H9 (cell line): ENCODE measurements around the gene DCLRE1C. TPM values are rescaled to one million over a fixed set of nuclear protein-coding genes. Genes with fewer than 3 reads are reported as not detected.
A peak's percentile ranks its signal among the peaks of the same experiment; 100 is the strongest.

Experiments
- DNase-seq: peaks from one replicate; pipeline ENCODE4 v3.0.0-alpha.2; 2017
- H2AFZ ChIP-seq: one replicate; pipeline ENCODE4 v1.6.1; 2013; ENCODE audit warnings: mild to moderate bottlenecking, low read length, control low read depth, moderate library complexity
- H2AK5ac ChIP-seq: 2 replicates; pipeline ENCODE4 v1.6.1; 2013; ENCODE audit warnings: low read length, control low read depth, mixed read lengths; ENCODE audit not compliant: insufficient read length
- H2BK120ac ChIP-seq: one replicate; pipeline ENCODE4 v1.6.1; 2013; ENCODE audit warnings: low read depth, mild to moderate bottlenecking, low read length, control low read depth, inconsistent platforms; ENCODE audit not compliant: poor library complexity, severe bottlenecking
- H2BK12ac ChIP-seq: 2 replicates; pipeline ENCODE4 v1.6.1; 2013; ENCODE audit warnings: low read length, control low read depth, mixed read lengths, low read depth; ENCODE audit not compliant: insufficient read length
- H2BK15ac ChIP-seq: 2 replicates; pipeline ENCODE4 v1.6.1; 2013; ENCODE audit warnings: low read depth, low read length, control low read depth
- H2BK20ac ChIP-seq: one replicate; pipeline ENCODE4 v1.6.1; 2013; ENCODE audit warnings: low read depth, mild to moderate bottlenecking, low read length, control low read depth, inconsistent platforms; ENCODE audit not compliant: poor library complexity, severe bottlenecking
- H2BK5ac ChIP-seq: 2 replicates; pipeline ENCODE4 v1.6.1; 2013; ENCODE audit warnings: low read length, control low read depth, mixed read lengths; ENCODE audit not compliant: insufficient read length
- H3K14ac ChIP-seq: 2 replicates; pipeline ENCODE4 v1.6.1; 2013; ENCODE audit warnings: low read length, control low read depth; ENCODE audit not compliant: insufficient read depth
- H3K18ac ChIP-seq: 2 replicates; pipeline ENCODE4 v1.6.1; 2013; ENCODE audit warnings: low read depth, mild to moderate bottlenecking, mixed read lengths, low read length, control low read depth; ENCODE audit not compliant: insufficient read length
- H3K23ac ChIP-seq: 2 replicates; pipeline ENCODE4 v1.6.1; 2013; ENCODE audit warnings: low read length, control low read depth, mixed read lengths, low read depth; ENCODE audit not compliant: insufficient read length
- H3K23me2 ChIP-seq: 2 replicates; pipeline ENCODE4 v1.6.1; 2013; ENCODE audit warnings: low read depth, mild to moderate bottlenecking, mixed read lengths, low read length, control low read depth; ENCODE audit not compliant: insufficient read length, poor library complexity, severe bottlenecking
- H3K27ac ChIP-seq: 2 replicates; pipeline ENCODE4 v1.5.1; 2013; ENCODE audit warnings: low read length, control low read depth, mixed read lengths, low read depth; ENCODE audit not compliant: insufficient read length
- H3K27me3 ChIP-seq: 2 replicates; pipeline ENCODE4 v1.6.1; 2013; ENCODE audit warnings: low read length, control low read depth, inconsistent platforms; ENCODE audit not compliant: insufficient read depth
- H3K4ac ChIP-seq: 2 replicates; pipeline ENCODE4 v1.6.1; 2013; ENCODE audit warnings: low read depth, mild to moderate bottlenecking, control low read depth, inconsistent platforms, low read length, moderate library complexity
- H3K4me1 ChIP-seq: 2 replicates; pipeline ENCODE4 v1.6.1; 2013; ENCODE audit warnings: low read length, control low read depth, inconsistent platforms; ENCODE audit not compliant: insufficient read depth
- H3K4me2 ChIP-seq: 2 replicates; pipeline ENCODE4 v1.6.1; 2013; ENCODE audit warnings: low read length, control low read depth, mixed read lengths; ENCODE audit not compliant: insufficient read length, insufficient read depth
- H3K56ac ChIP-seq: 2 replicates; pipeline ENCODE4 v1.6.1; 2013; ENCODE audit warnings: low read depth, mild to moderate bottlenecking, mixed read lengths, low read length, control low read depth; ENCODE audit not compliant: insufficient read length
- H3K79me1 ChIP-seq: 2 replicates; pipeline ENCODE4 v1.6.1; 2013; ENCODE audit warnings: low read depth, mild to moderate bottlenecking, moderate library complexity, low read length, control low read depth, inconsistent platforms; ENCODE audit not compliant: insufficient read depth, poor library complexity, severe bottlenecking
- H3K79me2 ChIP-seq: 2 replicates; pipeline ENCODE4 v1.6.1; 2013; ENCODE audit warnings: low read length, control low read depth, inconsistent platforms; ENCODE audit not compliant: insufficient read depth
- H3K9ac ChIP-seq: 2 replicates; pipeline ENCODE4 v1.6.1; 2013; ENCODE audit warnings: low read length, control low read depth, mixed read lengths; ENCODE audit not compliant: insufficient read length; ENCODE audit errors: extremely low read depth
- H3K9me3 ChIP-seq: one replicate; pipeline ENCODE4 v1.6.1; 2013; ENCODE audit warnings: low read depth, low read length, inconsistent platforms; ENCODE audit not compliant: control insufficient read depth
- H3T11ph ChIP-seq: one replicate; pipeline ENCODE4 v1.6.1; 2013; ENCODE audit warnings: mild to moderate bottlenecking, low read length, control low read depth, inconsistent platforms
- H4K20me1 ChIP-seq: one replicate; pipeline ENCODE4 v1.6.1; 2013; ENCODE audit not compliant: control insufficient read depth, insufficient read length, insufficient read depth
- H4K5ac ChIP-seq: 2 replicates; pipeline ENCODE4 v1.6.1; 2013; ENCODE audit warnings: low read depth, mild to moderate bottlenecking, mixed read lengths, low read length, control low read depth; ENCODE audit not compliant: insufficient read length
- H4K8ac ChIP-seq: replicated peaks from 2 replicates; pipeline ENCODE4 v1.6.1; 2013; ENCODE audit warnings: low read length, control low read depth, mixed read lengths, low read depth; ENCODE audit not compliant: insufficient read length
- H4K91ac ChIP-seq: 2 replicates; pipeline ENCODE4 v1.6.1; 2013; ENCODE audit warnings: low read depth, mild to moderate bottlenecking, moderate library complexity, mixed read lengths, low read length, control low read depth; ENCODE audit not compliant: insufficient read length
- H3K27ac Mint-ChIP-seq, 3 experiments: 2 replicates in 2 of 3; 3 replicates in 1 of 3; pipeline ENCODE4 v1.8.0; 2020 to 2021; ENCODE audit warnings: mixed read lengths in 3 of 3, mild to moderate bottlenecking in 1 of 3, moderate library complexity in 1 of 3
- H3K27me3 Mint-ChIP-seq: 2 replicates; pipeline ENCODE4 v1.8.0; 2021; ENCODE audit warnings: low read depth, mild to moderate bottlenecking, moderate library complexity, mixed read lengths
- H3K36me3 Mint-ChIP-seq, 3 experiments: 2 replicates in 2 of 3; 3 replicates in 1 of 3; pipeline ENCODE4 v1.8.0; 2020 to 2021; ENCODE audit warnings: low read depth in 3 of 3, mixed read lengths in 3 of 3; ENCODE audit not compliant: insufficient read depth in 1 of 3
- H3K4me1 Mint-ChIP-seq, 2 experiments: 2 replicates each; pipeline ENCODE4 v1.8.0; 2020; ENCODE audit warnings: mixed read lengths in 2 of 2
- H3K4me3 Mint-ChIP-seq, 2 experiments: 2 replicates in 1 of 2; 3 replicates in 1 of 2; pipeline ENCODE4 v1.8.0; 2020 to 2021; ENCODE audit warnings: mild to moderate bottlenecking in 2 of 2, mixed read lengths in 2 of 2, moderate library complexity in 1 of 2
- H3K9me3 Mint-ChIP-seq, 2 experiments: 2 replicates in 1 of 2; 3 replicates in 1 of 2; pipeline ENCODE4 v1.8.0; 2020; ENCODE audit warnings: mild to moderate bottlenecking in 2 of 2, mixed read lengths in 2 of 2, moderate library complexity in 1 of 2
- WGBS: extraction: QIAGEN DNeasy Blood & Tissue Kit; methylation state at CpG from one replicate; pipeline ENCODE4 v1.1.7; 2013; ENCODE audit warnings: missing lambda C conversion rate, low lambda C conversion rate, mixed read lengths; ENCODE audit not compliant: insufficient read length; ENCODE audit errors: extremely low coverage; 5-methylcytosine and 5-hydroxymethylcytosine counted together
- total RNA-seq: library from RNA; stranded (reverse); gene quantifications from 2 replicates; pipeline ENCODE4 v1.2.1, GENCODE V29; 2021
- TF ChIP-seq, protein P1 (sequence below): fragments of 200-600 bp; sonication (generic); conservative IDR thresholded peaks from 3 replicates; pipeline ENCODE4 v1.8.0; 2021; ENCODE audit warnings: antibody characterized with exemption, mild to moderate bottlenecking

DCLRE1C gene
- total RNA-seq, 1 experiment from 2014 or later = 15.2 TPM

- H3K27ac ChIP-seq = peak overlapping the region; percentile 41
- Mint-ChIP-seq H3K27me3 (no peaks in the 10 kb centered on the region), H3K4me3 (0 out of 5 replicates have a peak overlapping the region, but pooled peaks of 1 of the 2 experiments have one; percentile 97)
These were observed 78.0 kb downstream of the DCLRE1C start for GRCh38 chr10:14875941-14876340.

More at GRCh38 chr10:14875941-14876340, 78.0 kb downstream of the DCLRE1C start:
- Histone ChIP-seq H2BK120ac (no peak overlapping the region), H3K79me1 (no peaks in the 10 kb centered on the region), H2BK12ac (no peak overlapping the region), H3K23ac (no peak overlapping the region), H2AFZ (no peak overlapping the region), H3K14ac (no peak overlapping the region), H3K4me1 (peaks cover 9% of the 10 kb centered on the region; the same call in 1 of the 2 replicates), H3K56ac (no peak overlapping the region), H3K79me2 (peaks cover 14% of the 10 kb centered on the region; the same call in 1 of the 2 replicates), H4K91ac (no peak overlapping the region), H4K8ac (no peak overlapping the region), H3K23me2 (peaks cover 4% of the 10 kb centered on the region), H2BK20ac (no peak overlapping the region), H2BK15ac (no peak overlapping the region), H2AK5ac (no peak overlapping the region), H3K18ac (no peak overlapping the region), H3T11ph (no peak overlapping the region), H3K4ac (no peak overlapping the region), H4K20me1 (no peaks in the 10 kb centered on the region), H3K9ac (no peak overlapping the region), H2BK5ac (no peak overlapping the region), H3K9me3 (no peaks in the 10 kb centered on the region), H3K27me3 (no peaks in the 10 kb centered on the region), H4K5ac (no peak overlapping the region), H3K4me2 (no peak overlapping the region)
- Mint-ChIP-seq H3K27ac (peak overlapping the region in 2 of 3 experiments; percentile 49 to 78; a peak in 4 of 7 replicates), H3K9me3 (no peaks in the 10 kb centered on the region; a peak in 1 of 5 replicates), H3K4me1 (peaks cover 24 to 32% of the 10 kb centered on the region in 2 experiments), H3K36me3 (peaks cover 0 to 9% (median 3%) of the 10 kb centered on the region in 3 experiments; a peak in 4 of 7 replicates)
- DNase-seq = no peak
- WGBS = no CpG with 5 or more reads among the region's 12 CpGs
- TF ChIP-seq, protein P1, sequence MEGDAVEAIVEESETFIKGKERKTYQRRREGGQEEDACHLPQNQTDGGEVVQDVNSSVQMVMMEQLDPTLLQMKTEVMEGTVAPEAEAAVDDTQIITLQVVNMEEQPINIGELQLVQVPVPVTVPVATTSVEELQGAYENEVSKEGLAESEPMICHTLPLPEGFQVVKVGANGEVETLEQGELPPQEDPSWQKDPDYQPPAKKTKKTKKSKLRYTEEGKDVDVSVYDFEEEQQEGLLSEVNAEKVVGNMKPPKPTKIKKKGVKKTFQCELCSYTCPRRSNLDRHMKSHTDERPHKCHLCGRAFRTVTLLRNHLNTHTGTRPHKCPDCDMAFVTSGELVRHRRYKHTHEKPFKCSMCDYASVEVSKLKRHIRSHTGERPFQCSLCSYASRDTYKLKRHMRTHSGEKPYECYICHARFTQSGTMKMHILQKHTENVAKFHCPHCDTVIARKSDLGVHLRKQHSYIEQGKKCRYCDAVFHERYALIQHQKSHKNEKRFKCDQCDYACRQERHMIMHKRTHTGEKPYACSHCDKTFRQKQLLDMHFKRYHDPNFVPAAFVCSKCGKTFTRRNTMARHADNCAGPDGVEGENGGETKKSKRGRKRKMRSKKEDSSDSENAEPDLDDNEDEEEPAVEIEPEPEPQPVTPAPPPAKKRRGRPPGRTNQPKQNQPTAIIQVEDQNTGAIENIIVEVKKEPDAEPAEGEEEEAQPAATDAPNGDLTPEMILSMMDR = no peak
